ENCODE results near the gene MICAL3.
"Not testable (repeated sequence)": the region's sequence is repeated elsewhere in the genome, so short reads cannot be mapped to it uniquely, and the experiment has no call there.

Gene MICAL3

DNA sequence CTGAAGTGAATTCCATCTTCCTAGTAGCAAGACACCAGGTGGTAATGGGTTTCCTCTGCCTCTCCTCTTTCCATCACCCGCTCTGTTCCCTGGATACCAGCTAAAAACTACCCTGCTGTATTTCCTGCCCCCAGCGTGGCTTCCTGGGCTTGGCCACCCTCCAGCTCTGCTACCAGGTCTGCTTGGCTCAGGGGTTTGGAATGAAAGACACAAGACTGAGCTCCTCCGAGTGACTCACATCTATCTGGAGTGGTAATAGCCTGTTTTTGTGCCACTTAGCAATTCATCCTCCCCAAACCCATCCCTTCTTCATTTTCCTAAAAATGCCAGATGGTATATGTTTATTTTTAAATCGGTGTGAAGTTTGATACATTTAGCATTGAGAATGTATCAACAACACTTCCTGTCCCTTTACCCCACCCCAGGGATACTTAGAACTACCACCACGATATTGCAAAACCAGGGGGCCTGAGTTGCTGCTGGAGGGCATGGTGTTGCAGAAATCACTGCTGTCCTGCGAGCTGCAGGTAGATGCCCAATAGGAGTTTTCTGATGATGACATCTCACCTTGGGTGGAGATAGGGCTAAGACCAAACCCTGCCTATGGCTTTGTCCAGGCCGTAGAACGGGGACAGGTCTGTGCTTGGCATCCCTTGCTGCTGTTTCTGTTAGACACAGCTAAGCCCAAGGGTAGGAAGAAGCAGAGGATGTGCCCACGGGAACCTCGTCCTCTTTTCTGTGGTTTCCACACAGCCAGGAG is 7.5 kb upstream of the MICAL3 start:
- no peak for DNase-seq

DNA sequence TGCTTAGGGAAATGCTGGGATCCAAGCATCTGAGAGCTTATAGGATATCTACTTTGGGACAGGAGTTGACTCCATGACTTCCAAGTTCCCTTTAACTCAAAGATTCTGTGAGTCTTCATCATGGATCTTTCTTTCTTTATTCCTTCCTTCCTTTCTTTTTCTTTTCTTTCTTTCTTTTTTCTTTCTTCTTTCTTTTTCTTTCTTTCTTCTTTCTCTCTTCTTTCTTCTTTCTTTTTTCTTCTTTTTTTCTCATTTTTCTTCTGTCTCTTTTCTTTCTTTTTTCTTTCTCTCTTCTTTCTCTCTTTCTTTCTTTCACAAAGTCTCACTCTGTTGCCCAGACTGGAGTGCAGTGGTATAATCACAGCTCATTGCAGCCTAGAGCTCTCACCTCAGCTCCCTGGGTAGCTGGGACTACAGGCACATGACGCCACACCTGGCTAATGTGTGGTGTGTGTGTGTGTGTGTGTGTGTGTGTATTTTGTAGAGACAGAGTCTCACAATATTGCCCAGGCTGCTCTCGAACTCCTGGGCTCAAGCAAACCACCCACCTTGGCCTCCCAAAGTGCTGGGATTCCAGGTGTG is 5.4 kb upstream of the MICAL3 start:
- DNase-seq = no peak

DNA sequence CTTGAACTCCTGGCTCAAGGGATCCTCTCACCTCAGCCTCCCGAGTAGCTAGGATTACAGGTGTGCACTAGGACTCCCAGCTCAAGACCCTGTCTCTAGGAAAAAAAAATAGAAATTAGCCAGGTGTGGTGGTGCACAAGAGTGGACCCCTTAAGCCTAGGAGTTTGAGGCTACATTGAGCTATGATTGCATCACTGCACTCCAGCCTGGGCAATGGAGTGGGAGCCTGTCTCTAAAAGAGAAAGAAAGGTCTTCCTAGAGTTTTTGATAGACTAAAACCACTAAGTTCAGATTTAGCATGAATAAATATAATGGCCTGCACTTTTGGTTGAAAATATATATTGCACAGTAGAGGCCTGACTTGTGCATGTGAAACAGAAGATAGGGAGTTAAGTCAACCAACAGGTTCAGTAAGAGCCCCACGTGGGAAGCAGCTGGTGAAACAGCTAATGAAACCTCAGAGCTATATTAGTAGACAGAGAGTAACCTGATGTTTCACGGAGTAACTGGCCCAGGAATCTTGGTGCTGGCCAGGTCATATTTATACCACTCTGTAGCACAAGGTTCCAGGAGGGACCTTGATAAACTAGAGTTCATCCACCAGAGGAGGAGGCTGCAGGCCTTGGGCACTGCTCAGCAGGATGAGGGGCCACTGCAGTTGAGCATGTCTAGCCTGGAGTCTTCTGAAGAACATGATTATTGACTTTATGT is 4.6 kb upstream of the MICAL3 start:
- no peak for DNase-seq

DNA sequence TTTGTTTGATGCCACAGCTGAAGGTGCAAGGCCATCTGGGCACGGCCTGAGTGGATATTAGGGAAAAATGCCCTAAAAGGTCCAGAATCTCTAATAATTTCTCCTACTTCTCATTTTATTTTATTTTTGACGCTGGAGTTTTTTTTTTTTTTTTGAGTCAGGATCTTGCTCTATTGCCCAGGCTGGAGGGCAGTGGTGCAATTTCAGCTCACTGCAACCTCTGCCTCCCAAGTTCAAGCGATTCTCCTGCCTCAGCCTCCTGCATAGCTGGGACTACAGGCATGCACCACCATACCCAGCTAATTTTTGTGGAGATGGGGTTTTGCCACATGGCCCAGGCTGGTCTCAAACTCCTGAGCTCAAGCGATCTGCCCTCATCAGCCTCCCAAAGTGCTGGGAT is 1.5 kb upstream of the MICAL3 start:
- not testable (repeated sequence) for DNase-seq

DNA sequence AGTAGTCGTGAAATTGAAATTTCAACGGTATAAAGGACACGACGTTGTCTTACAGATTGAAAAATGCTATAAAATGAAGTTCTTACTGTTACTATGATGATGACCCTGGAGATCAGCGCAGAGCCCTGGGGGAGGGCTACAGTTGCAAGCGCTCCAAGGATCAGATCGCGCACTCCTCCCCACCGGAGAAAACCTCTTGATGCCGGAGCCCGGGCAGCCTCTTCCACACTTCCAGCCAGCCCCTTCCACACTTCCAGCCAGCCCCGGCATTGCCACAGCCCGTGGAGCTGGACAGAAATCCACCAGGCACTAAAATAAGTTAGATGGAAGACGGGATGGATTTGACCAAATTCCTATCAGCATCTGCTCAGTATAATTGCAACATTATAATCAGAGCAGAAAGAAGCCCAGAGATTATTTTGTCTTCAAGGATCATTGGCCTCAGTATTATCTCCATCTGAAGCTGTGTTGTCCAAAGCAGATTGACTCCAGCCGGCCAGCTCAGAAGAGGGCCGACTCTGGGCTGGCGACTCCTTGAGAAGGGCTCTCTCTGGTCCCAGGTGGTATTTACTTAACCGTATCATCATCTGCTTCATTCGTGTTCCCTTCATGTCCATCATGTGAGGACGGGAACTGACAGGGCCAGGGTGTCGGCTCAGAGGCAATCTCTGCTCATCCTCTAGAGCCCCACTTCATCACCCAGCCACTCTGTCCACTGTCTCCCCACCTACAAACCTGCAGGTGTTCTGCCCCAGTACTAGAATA is 777 bp upstream of the MICAL3 start:
- no peak for DNase-seq

DNA sequence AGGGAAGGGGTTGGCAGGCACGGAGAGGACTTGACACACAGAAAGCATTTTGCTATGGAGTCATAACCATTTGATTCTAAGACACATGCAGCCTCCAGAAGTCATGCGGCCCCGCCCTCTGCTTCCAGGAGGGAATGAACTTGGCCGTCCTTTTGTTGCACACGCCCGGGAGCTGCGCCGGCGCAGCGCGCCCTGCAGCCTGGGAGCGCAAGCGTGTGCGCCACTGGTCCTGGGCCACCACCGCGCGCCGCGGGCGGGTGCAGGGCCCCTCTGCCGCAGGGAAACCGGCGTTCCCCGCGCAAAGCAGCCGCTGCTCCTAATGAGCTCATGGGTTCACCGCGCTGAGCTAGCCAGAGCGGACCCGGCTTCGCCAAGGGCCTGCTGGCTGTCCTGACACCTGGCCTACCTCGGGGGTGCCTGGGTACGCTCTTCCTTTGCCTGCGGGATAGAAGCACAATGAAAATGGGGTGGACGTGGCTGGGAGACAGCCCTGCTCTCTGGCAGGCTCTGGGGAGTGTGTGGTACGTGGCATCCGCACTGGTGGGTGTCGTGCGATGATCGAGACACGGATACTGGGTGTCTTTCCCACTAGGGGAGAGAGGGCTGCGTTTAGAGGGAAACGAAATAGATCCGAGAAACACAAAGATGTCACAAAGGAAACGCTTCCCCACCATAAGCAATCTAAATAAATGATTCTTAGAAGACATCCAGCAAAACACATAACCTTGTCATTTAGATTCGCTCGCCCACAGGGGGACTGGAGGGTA is 669 bp downstream of the MICAL3 start:
- peak; percentile 85 for DNase-seq

DNA sequence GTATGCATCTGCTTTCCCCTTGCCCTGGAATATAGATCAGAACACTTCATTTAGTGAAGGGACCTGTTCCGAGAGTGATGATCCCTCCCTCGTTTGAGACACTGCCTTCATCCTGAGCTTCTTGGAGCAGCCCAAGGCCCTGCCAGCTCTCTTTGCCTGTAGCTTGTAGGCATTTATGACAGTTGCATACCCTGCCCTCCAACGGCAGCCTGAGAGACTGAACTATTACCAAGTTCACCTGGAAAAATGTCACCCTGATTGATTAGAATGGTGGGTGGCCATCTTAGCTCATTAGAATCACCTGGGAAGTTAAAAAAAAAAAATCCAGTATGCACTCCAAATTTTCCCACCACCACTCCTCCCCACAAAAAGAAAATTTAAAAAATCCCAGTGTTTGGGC is 1.5 kb downstream of the MICAL3 start:
- DNase-seq = no peak

DNA sequence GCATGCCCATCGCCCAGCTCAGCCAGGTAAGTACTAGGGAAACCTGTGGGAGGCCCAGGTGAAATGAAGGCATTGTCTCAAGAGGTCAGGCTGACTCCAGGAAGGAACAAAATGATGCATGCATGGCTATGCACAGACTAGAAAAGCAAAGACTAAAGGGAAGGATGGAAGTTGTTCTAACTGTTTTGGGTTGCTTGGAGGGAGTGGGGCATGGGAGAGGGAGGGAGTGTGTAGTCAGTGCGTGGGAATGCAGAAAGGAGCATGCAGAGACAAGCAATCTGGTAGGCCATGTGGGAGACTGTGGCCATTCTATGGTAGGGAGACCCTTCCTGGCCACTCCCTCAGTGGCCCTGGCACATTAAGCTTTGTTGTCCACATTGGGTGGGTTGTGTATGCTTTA is 2.9 kb downstream of the MICAL3 start:
- DNase-seq = no peak

DNA sequence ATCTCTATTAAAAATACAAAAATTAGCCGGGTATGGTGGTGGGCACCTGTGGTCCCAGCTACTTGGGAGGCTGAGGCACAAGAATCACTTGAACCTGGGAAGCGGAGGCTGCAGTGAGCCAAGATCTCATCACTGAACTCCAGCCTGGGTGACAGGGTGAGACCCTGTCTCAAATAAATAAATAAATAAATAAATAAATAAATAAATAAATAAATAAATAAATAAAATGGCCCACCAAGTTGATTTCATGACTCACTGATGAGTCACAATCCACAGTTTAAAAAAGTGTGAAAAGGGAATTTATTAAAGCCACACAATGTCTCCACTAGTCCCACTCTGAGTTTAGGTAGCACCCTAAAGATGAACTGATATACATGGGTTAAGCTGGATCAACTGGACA is 3.6 kb downstream of the MICAL3 start:
- DNase-seq = not testable (repeated sequence)

DNA sequence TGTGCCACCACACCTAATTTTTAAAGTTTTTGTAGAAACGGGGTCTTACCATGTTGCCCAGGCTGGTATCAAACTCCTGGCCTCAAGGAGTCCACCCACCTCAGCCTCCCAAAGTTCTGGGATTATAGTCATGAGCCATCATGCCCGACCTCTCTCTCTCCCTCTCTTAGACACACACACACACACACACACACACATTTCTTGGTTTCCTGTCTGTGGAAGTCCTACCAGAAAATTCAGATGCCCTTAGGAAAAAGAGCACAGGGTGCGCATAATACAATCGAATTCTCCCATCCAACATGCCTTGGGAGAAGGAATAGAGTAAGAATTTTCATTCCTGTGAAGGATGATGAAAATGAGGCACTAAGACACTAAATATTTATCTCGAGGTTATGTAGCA is 10.4 kb downstream of the MICAL3 start:
- DNase-seq = no peak

DNA sequence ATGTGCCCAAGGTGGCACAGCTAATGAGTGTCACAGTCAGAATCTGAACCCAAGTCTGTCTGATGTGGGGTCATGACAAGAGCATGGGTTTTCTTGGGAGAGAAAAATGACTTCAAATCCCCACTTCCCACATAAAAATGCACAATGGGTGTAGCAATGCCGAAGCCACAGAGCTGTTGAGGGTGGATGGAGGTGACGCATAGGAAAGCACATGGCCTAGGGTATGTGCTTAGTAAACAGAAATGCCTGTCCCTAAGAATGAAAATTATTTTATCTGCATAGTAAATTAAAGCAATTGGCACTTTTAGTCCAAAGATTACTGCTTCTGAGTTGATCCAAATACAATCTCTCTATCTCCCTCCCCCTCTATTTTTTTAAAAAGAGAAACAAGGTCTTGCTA is 10.9 kb downstream of the MICAL3 start:
- no peak for DNase-seq

DNA sequence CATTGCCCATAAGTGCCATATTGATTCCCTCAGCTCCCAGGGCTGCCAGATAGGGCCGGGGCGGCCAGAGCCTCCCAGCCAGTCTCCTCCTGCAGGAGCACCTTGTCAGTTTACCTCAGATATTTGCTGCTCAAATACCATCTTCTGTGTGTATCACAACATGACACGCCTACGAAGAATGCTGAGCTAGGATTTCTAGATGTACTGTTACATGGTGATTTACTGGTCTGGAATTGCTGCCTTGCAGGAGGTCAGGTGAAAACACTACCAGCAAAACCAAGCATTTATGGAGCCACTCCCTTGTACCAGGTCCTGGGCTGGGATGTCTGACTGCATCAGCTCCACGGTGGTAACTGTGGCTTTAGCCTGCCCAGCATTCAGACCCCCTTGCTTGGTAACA is 11.8 kb downstream of the MICAL3 start:
- no peak for DNase-seq

DNA sequence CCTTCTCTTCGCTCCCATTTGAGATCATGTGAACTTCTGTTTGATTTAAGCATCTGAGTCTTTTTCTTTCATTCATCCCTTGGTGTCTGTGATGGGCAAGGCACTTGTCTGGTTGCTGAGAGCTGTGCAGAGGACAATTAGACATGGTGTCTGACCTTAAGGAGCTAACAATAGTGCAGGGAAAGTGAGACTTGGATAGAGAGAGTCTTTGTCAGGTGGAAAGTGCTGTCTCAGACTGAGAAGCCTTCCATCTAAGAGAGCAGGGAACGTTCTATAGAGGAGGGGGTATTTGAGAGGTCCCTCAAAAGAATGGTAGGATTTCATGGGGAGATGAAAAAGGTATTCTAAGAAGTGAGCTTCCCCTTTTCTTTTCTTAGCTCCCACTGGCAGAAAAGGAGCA is 14.1 kb downstream of the MICAL3 start:
- DNase-seq = no peak

DNA sequence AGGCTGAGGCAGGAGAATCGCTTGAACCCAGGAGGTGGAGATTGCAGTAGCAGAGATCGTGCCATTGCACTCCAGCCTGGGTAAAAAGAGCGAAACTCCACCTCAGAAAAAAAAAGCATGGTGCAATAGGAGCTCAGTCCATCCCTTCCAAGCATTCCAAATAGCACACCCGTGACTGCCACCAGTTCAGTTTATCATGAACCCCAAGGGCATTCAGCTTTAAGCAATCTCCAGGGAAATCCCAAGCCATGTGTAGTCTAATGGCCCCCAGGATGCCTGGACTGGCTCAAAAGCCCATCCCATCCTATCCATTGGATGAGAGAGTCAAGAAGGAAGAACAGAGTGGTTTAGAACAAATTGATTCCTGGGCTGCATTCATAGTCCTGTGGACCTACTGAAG is 16.2 kb downstream of the MICAL3 start:
- DNase-seq = no peak

DNA sequence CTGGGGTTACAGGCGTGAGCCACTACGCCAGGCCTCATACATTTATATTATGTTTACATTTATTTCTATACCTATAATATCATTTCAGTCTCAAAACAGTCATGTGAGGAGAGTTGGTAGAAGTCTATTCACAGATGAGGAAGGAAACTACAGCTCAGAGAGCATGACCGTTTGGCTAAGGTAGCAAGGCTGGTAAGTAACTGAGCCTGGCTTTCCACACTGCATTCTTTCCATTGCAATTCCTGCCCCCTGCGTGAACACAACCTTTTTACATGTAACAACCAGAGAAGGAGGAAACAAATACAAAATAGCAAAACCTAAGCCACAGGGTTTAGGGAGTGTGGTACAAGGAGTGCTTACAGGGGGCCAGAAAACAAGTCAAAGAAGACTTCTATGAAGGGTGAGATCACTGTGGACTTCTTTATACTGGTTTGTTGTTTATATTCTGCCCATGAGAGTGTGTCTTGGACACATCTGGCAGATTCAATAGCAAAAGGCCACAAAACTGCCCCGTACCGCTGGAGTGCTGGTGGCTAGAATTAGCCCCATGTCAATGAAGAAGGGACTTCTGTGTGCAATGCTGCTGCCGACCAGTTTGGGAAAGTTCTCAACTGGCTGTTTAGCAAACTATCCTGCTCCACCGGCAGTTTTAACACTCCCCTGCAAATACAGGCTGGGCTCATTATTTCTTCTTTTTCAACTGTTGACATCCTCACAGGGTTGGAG is 19.0 kb downstream of the MICAL3 start:
- DNase-seq = no peak

DNA sequence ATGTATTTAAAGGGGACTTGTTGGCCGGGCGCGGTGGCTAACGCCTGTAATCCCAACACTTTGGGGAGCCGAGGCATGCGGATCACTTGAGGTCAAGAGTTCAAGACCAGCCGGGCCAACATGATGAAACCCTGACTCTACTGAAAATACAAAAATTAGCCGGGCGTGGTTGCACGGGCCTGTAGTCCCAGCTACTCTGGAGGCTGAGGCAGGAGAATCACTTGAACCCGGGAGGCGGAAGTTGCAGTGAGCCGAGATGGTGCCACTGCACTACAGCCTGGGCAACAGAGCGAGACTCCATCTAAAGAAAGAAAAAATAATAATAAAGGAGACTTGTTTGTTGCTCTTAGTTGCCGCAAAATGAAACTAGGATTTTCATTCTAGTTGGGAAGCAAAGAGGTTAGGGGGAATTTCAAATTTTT is 22.5 kb downstream of the MICAL3 start:
- not testable (repeated sequence) for DNase-seq

DNA sequence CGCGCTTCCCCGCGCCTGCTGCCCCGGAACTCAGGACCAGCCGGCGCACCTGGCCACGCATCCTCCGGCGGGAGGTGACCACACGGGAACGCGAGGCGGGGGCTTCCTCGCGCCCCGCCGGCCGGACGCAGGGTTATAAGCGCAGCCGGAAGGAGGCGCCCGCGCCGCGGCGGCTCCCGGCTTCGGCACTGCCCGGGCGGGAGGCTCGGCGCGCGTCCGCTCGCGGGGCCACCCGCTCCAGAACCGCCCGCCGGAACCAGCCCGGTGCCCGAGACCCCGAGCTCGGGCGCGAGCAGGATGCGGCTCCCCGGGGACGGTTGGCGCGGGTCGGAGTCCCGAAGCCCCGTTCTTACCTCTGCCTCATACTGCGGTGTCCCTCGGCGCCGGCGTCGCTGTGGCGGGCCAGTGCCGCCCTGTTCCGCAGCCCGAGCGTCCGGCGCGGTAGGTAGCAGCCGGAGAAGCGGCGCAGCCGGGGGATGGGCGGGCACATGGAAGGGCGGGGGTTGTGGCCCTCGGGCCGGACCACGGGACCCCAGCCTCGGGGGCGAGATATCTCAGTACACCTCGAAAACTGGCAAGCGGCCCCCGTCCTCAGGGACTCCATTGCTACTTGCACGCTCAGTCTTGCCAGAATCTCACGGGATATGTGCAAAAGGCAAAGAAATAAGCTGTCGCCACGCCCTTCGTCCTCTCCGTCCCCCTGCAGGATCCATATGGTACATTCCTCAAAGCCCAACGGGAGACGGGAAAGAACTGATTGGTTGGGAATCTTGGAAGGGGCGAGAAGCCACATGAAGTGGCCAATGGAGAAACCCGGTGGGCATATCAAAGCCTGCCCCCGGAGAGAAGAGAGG is 23.1 kb downstream of the MICAL3 start:
- peak; percentile 94 for DNase-seq

DNA sequence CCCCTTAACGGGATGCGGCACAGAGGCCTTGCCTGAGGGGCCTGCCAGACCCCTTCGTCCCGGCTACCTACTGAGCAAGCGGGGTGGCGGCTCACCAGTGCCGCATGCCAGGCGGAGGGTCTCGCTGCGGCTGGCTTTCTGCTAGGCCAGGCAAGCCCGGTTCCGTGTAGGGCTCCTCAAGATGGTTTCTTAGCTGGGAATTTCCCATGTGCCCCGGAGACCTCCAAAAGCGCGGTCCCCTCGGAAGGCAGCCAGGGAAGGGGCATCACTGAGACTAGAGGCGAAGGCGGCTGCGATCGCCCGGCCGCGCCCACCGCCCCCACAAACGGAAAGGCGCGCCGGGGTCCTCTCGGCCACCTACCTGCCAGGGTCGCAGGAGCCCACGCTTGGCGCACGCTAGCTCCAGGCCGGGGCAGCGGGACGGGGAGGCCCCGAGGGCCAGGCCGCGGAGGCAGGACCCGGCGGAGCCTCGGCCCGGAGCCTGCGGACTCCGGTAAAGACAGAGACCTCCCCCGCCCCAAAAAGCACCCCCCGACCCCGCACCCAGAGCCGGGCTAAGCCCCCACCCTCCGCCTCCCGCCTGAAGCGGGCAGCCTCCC is 23.8 kb downstream of the MICAL3 start:
- DNase-seq = no peak

DNA sequence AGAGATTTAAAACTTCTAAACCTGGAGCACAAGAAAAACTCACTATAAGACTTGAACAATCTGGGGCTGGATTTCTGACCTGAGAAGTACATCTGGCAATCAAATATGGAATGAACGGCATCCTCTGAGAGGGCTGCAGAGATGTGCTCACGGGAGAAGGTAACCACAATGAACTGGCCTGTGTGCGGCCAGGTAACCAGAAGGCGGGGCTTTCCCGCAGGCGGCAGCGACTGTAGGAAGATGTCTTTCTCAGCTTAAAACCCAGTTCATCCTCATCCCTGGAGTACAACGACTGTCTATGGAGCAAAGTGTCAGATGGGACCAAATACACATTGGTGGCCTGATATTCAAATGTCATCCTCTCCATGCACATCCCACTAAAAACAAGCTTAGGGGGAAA is 24.5 kb downstream of the MICAL3 start:
- DNase-seq = no peak

DNA sequence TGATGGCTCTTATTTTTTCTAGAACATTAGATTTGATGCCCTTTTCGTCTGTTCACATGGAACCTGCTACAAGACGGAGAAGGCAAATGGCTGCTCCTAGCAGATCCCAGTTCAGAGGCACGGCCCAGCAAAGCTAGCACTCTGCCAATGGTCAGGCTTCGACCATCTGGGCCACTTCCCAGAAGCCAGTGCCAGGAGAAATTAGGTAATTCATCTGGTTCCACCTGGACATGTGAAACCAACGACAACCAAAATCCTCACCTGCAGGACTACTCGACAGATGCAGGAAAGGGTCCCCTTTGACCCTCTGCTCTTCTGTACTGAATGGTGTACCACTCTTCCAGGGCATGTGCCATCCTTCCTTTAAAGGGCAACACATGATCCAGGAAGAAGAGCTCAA is 25.4 kb downstream of the MICAL3 start:
- no peak for DNase-seq

DNA sequence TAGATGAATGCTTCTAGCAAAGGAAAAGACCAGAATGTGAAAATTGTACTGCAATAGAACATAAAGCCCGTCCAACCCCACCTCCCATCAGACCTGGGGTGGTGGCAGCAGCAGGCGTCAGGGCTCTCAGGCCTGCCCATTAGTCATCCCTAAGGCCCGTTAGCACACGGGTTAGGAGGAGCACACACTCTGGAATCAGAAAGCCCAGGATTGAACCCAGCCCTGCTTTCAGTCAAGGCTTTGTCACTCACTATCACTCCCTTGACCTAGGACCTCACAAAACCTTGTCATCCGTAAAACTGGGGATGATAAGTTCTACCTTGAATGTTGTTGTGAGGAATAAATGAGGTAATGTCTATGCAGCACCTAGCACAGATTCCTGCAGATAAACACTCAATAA is 26.9 kb downstream of the MICAL3 start:
- no peak for DNase-seq
